A673 (cell line): ENCODE results near the gene THPO. TPM values are rescaled to one million over a fixed set of nuclear protein-coding genes. Genes with fewer than 3 reads are reported as not detected.

Experiments used
- BruUV-seq: library from RNA; stranded (reverse); fragments of 400-500 nt; replicated peaks from 2 replicates; lab custom pipeline; 2021; lab: Mats Ljungman, UMichigan
- CTCF ChIA-PET: fragments of 300-600 bp; sonication (Branson Sonifier 250); formaldehyde crosslinking; loops from one replicate; lab custom pipeline; 2022; ENCODE audit warnings: antibody characterized with exemption; lab: Charles Lee
- POLR2A ChIA-PET: fragments of 300-600 bp; sonication (Branson Sonifier 250); formaldehyde crosslinking; loops from one replicate; lab custom pipeline; 2022; ENCODE audit warnings: antibody characterized with exemption; ENCODE audit not compliant: low non-redundant PET; lab: Charles Lee
- DNase-seq: peaks from one replicate; pipeline ENCODE4 v3.0.0-alpha.2; 2015; ENCODE audit warnings: low spot score
- H3K27ac ChIP-seq: fragments of 200-600 bp; sonication (generic); 2 replicates; pipeline ENCODE4 v1.5.1; 2016; ENCODE audit warnings: mixed run types, low read depth, mild to moderate bottlenecking, mixed read lengths, antibody characterized with exemption, low read length; ENCODE audit not compliant: poor library complexity, severe bottlenecking
- H3K27me3 ChIP-seq: fragments of 200-600 bp; sonication (generic); replicated peaks from 2 replicates; pipeline ENCODE4 v1.6.1; 2017; ENCODE audit warnings: mixed run types, low read depth, mild to moderate bottlenecking, mixed read lengths, antibody characterized with exemption, low read length; ENCODE audit not compliant: insufficient read depth, poor library complexity
- H3K36me3 ChIP-seq: fragments of 200-600 bp; sonication (generic); 2 replicates; pipeline ENCODE4 v1.6.1; 2016; ENCODE audit warnings: mixed run types, mild to moderate bottlenecking, mixed read lengths, antibody characterized with exemption, low read length; ENCODE audit not compliant: insufficient read depth, poor library complexity, severe bottlenecking
- H3K4me1 ChIP-seq: fragments of 200-600 bp; sonication (generic); 2 replicates; pipeline ENCODE4 v1.6.1; 2017; ENCODE audit warnings: mixed run types, mild to moderate bottlenecking, mixed read lengths, antibody characterized with exemption, low read length; ENCODE audit not compliant: insufficient read depth, poor library complexity, severe bottlenecking
- H3K4me3 ChIP-seq: fragments of 200-600 bp; sonication (generic); 2 replicates; pipeline ENCODE4 v1.5.1; 2016; ENCODE audit warnings: low read depth, mixed run types, mild to moderate bottlenecking, mixed read lengths, low read length; ENCODE audit not compliant: poor library complexity, severe bottlenecking
- H3K9me3 ChIP-seq: fragments of 200-600 bp; sonication (generic); 2 replicates; pipeline ENCODE4 v1.6.1; 2016; ENCODE audit warnings: mixed run types, low read depth, mild to moderate bottlenecking, mixed read lengths, antibody characterized with exemption, low read length; ENCODE audit not compliant: poor library complexity, severe bottlenecking
- EZH2 ChIP-seq: fragments of 200-600 bp; sonication (generic); IDR thresholded peaks from 2 replicates; pipeline ENCODE4 v1.6.1; 2017; ENCODE audit warnings: borderline replicate concordance, low read depth, mild to moderate bottlenecking, mixed read lengths, antibody characterized with exemption, low read length; ENCODE audit not compliant: poor library complexity, severe bottlenecking
- intact Hi-C: fragments of 100-400 bp; cut with micrococcal nuclease; formaldehyde crosslinking; loops from one replicate; pipeline ENCODE4 v1.10.0; 2022; ENCODE audit not compliant: unreplicated experiment
- total RNA-seq: library from RNA; stranded (reverse); gene quantifications from 2 replicates; pipeline ENCODE4 v1.2.3, GENCODE V29; 2021
- TF ChIP-seq, protein P1 (sequence below): fragments of 300-800, 200-600 bp; sonication (generic); conservative IDR thresholded peaks from 2 replicates; pipeline ENCODE4 v1.5.1; 2017; ENCODE audit warnings: low read depth, mild to moderate bottlenecking, antibody characterized with exemption, low read length, moderate library complexity, mixed read lengths

Gene THPO
- total RNA-seq, 1 experiment from 2014 or later: not detected

DNA sequence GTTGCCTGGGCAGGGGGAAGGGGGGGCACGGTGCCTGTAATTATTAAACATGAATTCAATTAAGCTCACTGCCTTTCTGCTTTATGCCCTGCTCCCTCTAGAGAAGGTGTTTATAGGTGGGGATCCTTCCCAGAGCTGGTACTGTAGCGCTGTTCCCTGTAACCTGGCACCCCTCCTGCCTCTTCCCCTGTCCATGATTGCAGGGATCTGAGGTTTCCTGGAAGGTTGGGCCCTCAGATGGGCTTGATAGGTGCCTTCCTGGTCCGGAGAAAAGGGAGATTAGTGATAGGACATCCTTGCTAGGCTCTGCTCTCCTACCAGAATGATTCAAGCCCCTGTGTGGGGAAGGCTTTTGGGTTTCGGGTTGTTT lies 42.7 kb downstream of the THPO start:
- CTCF ChIA-PET: no interaction called here
- Histone ChIP-seq H3K9me3 (no peaks in the 10 kb centered on the region), H3K4me3 (peak overlapping the region; percentile 90), H3K4me1 (peaks cover 30% of the 10 kb centered on the region), H3K36me3 (peaks cover 49% of the 10 kb centered on the region), H3K27me3 (no peaks in the 10 kb centered on the region), H3K27ac (peak overlapping the region; percentile 95)
- BruUV-seq: no TSS peak
- POLR2A ChIA-PET: no interaction called here
- TF ChIP-seq EZH2: no peak
- TF ChIP-seq, protein P1, sequence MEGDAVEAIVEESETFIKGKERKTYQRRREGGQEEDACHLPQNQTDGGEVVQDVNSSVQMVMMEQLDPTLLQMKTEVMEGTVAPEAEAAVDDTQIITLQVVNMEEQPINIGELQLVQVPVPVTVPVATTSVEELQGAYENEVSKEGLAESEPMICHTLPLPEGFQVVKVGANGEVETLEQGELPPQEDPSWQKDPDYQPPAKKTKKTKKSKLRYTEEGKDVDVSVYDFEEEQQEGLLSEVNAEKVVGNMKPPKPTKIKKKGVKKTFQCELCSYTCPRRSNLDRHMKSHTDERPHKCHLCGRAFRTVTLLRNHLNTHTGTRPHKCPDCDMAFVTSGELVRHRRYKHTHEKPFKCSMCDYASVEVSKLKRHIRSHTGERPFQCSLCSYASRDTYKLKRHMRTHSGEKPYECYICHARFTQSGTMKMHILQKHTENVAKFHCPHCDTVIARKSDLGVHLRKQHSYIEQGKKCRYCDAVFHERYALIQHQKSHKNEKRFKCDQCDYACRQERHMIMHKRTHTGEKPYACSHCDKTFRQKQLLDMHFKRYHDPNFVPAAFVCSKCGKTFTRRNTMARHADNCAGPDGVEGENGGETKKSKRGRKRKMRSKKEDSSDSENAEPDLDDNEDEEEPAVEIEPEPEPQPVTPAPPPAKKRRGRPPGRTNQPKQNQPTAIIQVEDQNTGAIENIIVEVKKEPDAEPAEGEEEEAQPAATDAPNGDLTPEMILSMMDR: no peak
- peak; percentile 32 for DNase-seq
- intact Hi-C loops: no loop called here

DNA sequence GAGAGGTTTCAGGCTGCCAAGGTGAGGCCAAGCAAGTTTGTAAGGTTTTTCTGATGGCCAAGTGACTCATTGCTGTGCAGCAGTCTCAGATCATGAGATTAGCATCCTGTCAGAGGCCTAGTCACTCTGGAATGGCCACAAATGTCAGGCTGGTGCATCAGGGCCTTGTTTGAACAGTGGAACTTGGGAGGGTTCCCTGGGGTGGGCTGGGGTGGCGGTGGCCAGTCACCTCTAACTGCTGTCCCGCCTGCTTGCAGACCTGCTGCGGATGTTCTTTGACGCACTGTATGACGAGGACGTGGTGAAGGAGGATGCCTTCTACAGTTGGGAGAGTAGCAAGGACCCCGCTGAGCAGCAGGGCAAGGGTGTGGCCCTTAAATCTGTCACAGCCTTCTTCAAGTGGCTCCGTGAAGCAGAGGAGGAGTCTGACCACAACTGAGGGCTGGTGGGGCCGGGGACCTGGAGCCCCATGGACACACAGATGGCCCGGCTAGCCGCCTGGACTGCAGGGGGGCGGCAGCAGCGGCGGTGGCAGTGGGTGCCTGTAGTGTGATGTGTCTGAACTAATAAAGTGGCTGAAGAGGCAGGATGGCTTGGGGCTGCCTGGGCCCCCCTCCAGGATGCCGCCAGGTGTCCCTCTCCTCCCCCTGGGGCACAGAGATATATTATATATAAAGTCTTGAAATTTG lies 43.4 kb downstream of the THPO start:
- peak overlapping the region; percentile 95 for H3K27ac ChIP-seq
- H3K36me3 ChIP-seq: peaks cover 56% of the 10 kb centered on the region
- no peak for TF ChIP-seq EZH2
- TF ChIP-seq, protein P1: no peak
- no TSS peak for BruUV-seq
- peaks cover 30% of the 10 kb centered on the region for H3K4me1 ChIP-seq
- POLR2A ChIA-PET: no interaction called here
- CTCF ChIA-PET: no interaction called here
- H3K4me3 ChIP-seq: no peak overlapping the region
- DNase-seq: no peak
- H3K27me3 ChIP-seq: no peaks in the 10 kb centered on the region
- intact Hi-C loops: no loop called here
- no peaks in the 10 kb centered on the region for H3K9me3 ChIP-seq

GRCh38 chr3:184333700-184334099 lies 44.3 kb downstream of the THPO start:
- Histone ChIP-seq H3K36me3 (peaks cover 65% of the 10 kb centered on the region), H3K4me3 (no peak overlapping the region), H3K9me3 (no peaks in the 10 kb centered on the region), H3K27ac (no peak overlapping the region), H3K4me1 (peaks cover 28% of the 10 kb centered on the region), H3K27me3 (no peaks in the 10 kb centered on the region)
- intact Hi-C loops: no loop called here
- TF ChIP-seq, protein P1: no peak
- no peak for TF ChIP-seq EZH2
- ChIA-PET CTCF (no interaction called here), POLR2A (no interaction called here)
- no peak for DNase-seq
- no TSS peak for BruUV-seq
